HL-60/S4 treated with phorbol 12-myristate 13-acetate at 8.2 ng/mL for 4 days and 3 days (cell line): ENCODE measurements around the gene PRKN.

Source experiments
- in situ Hi-C: fragments of 300-500 bp; cut with MboI; formaldehyde crosslinking; loops from 2 replicates; pipeline ENCODE4 v1.15.0; 2022; ENCODE audit warnings: low sequenced_read_pairs

Gene PRKN

DNA sequence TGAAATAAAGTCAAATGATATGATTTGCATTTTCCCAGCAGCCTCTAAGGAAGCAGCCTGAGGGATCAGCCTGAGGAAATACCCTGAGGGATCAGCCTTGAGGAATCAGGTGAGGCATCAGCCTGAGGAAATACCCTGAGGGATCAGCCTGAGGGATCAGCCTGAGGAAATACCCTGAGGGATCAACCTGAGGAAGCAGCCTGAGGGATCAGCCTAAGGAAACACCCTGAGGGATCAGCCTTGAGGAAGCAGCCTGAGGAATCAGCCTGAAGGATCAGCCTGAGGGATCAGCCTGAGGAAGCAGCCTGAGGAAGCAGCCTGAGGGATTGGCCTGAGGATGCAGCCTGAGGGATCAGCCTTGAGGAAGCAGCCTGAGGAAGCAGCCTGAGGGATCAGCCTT lies 784.0 kb downstream of the PRKN start:
- in situ Hi-C loops, result no loop called here

DNA sequence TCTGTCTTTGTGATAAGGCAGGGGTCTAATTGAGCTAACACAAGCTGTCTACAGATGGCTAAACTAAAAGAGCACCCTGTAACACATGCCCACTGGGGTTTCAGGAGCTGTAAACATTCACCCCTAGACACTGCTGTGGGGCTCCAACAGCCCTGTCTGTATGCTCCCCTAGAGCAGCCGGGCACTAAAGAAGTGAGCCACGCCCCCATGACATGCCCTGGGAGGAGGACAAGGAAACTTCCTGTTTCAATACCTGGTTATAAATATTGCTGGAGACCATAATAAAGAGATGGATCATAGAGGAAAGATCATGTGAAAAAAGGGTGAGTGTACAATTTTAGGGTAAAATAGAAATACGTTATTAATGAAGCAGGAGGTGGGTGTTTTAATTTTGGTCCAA lies 786.0 kb downstream of the PRKN start:
- in situ Hi-C loops, result no loop called here

DNA sequence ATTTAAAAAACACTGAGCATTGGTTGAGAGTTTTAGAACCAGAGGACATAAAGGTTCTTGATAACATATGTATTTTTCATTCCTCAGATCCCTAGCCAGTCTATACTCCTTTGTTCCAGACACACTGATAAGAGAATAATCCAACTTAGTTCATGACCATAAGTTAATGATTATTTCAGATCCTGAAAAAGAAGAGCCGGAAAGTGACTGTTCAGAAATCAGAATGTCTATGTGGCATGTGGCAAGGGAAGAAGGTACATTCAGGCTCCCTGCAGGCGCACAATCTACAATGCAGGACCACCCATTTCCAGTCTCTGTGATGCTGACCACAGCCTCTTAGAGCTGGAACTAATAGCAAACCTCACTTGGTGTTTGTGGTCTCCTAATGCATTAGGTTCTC lies 787.0 kb downstream of the PRKN start:
- in situ Hi-C loops, result no loop called here

DNA sequence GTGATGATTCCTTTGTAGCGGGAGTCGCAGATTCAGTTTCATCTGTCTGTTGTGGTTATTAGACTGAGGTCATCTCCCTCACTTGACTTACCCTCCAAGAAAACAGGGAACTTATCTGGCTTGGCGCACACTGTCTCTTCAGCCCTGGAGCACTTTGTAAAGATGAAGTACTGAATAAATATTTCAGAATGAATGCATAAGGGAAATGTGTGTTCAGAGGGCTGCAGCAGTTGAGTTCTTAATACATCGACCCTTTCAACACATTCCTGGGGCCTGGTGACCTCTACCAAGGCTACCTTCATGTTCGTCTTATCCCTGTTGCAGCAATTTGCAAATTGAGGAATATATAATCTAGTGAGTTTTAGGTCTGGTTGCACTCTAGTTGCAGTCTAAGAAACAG lies 801.2 kb downstream of the PRKN start:
- in situ Hi-C loops, result no loop called here

DNA sequence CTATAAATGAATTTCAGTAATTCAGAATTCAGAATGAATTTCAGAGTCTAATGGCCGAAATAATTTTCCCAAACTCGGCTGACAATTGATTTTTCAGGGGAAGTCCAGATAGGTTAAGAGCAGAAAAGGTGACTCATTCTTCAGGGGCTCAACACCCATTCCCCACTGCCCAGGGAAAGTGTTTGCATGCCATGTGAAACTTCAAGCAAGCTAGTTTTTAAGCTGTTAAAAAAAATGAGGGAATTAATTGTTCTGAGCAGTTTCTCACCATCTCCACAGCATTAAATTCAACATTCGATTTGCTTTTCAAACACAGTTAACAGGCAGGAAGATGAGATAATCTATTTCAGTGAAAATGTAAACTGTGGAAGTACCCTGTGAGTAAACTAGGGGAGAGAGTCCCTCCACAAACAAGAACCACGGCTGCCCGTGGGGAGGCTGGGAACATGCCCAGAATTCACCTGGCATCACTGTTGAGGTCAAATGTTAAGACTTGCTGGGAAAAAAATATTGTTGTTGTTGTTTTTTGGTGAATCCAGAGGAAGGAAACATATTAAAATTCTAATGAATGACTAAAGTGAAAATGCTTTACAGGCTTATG lies 803.0 kb downstream of the PRKN start:
- in situ Hi-C loops, result no loop called here

DNA sequence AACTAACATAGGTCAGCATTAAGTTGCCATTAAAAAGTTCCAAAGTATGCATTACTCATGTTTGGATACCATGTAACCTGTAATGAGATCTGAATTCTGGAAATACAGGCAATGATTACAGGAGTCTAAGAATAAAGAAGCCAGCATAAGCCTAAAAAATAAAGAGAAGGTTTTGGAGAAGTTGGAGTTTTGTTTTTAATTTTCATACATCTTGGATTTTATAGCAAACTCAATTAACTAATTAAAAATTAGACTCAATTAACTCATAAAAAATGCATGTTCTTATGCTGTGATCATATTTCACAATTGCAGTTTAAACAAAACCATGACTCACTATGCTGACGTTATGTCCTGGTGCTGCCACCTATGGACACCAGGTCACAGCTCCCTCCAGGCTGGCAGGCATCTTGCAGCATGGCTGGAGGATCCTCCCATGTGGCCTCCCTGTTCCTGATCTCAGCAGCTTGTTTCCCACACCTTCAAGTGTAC lies 804.9 kb downstream of the PRKN start:
- in situ Hi-C loops, result no loop called here

DNA sequence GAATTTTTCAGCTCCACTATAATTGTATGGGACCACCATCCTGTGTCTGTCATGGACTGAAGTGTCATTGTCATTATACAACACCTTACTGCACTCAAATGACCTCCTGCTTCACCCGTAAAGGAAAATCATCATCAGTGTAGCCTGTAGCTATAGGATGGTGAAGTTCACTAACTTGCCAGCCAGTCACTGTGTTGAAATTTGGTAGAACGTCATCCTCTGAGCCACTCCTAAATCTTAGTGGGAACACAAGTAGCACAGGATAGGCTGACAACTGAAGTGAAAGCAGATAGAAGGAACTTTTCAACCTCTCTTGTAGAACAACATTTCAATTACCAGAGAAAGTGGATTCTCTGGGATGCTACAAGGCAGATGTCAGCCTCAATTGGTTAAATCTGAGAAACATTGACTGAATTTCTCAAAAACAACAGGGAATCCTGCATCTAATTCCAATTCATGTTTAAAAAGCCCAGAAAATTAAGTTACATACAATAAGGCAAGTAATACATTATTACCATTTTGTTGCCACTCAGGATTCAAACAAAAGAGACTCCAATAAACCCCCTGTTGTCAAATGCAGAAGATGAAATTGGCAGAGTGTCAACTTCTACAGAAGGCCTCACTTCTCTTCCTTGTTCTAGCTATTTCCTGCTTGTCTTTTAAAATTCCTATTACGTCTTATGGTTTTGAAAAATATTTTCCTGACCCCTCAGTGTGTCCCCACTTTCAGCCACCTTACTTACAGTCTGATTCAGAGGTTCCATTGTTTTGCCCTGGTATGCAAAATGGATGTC lies 805.8 kb downstream of the PRKN start:
- in situ Hi-C loops, result no loop called here

DNA sequence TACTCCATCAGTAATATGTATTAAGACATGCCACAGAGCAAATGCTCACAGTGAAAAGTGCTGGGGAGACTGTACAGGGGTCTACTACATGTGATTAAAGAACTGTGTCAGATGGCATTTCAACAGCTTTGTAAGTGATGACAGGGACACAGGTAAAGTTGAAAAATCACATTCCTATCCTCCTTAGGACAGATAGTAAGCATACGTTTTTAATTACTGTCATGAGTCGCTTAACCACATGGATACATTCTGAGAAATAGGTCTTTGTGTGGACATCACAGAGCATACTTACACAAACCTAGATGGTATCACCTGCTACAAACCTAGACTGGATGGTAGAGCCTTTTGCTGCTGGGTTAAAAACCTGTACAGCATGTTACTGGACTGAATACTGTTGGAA lies 807.9 kb downstream of the PRKN start:
- in situ Hi-C loops, result no loop called here

DNA sequence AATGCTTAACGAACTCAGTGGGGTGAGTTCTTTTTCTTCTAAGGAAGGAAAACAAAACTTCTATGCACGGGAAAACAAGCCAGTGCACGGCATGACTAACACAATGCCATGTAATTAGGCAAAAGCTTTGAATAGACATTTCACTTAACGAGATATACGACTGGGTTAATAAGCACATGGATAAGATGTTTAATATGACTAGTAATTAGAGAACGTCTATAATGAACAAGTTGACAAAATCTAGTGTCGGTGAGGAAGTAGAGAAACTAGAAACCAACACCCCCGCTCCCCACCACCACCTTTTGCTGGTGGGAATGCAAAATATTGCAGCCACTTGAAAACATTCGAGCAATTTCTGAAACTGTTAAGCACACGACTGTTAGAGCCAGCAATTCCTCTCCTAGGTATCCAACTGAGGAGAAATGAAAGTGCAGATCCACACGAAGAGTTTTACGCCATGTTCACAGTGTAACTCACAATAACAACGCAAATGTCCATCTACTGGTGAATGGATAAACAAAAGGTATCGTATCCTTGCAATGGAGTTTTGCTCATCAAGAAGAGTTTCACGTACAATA lies 808.8 kb downstream of the PRKN start:
- in situ Hi-C loops, result no loop called here

DNA sequence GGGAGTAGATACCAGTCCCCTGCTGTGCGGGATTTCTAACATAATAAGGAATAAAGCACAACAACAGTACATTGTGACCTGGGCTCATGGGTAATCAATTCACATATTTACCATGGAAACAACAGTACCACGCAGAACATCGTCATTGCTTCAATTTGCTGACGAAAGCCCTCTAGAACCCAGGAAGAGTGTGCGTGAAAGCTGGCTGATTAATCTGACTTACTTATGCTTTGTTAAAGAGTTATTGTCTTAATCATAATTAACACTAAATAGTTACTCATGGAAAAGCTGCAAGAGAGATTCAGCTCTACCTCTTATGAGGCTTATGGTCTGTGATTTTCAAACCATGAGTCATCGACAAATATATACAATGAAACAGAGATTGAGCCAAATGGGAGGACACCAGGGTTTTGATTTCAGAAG lies 809.4 kb downstream of the PRKN start:
- in situ Hi-C loops, result no loop called here

DNA sequence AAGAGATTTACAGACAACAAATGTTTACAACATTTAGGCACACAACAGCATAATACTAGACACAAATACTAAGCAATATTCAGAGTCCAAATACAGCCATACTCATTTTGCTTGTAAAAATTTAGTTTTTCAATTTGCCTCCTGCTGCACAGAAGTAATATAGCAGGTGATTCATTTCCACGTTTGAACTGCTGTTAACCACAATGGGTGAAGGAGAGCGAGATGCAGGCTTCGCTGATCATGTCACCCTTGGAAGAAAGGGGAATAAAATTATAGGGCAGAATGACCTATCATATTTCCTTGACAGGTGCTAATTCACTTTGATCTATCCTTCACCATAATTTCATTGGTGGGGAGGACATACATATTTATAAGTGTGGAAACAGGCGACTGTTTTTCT lies 809.9 kb downstream of the PRKN start:
- in situ Hi-C loops, result no loop called here

DNA sequence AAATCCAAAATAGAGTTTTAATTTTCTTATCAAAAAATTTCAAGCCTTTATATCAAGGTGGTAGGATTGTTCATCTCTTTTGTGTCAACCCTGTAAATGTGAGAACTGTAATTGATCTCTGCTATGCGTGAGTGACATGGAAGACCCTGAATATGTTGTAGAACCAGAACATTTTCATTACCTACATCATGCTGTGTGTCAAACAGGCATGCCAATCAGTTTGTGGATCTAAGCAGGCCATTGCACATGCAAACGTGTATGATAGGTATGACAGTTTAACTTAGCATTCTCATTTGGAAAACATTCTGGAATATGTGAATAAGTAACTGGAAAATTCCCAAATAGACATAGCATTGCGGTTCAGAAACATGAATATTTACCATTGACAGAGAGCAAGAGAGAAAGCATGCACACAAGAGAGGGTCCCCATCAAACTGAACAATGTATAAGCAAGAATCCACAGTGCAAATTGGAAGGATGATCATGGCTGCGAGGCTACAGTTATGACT lies 812.1 kb downstream of the PRKN start:
- in situ Hi-C loops, result no loop called here

DNA sequence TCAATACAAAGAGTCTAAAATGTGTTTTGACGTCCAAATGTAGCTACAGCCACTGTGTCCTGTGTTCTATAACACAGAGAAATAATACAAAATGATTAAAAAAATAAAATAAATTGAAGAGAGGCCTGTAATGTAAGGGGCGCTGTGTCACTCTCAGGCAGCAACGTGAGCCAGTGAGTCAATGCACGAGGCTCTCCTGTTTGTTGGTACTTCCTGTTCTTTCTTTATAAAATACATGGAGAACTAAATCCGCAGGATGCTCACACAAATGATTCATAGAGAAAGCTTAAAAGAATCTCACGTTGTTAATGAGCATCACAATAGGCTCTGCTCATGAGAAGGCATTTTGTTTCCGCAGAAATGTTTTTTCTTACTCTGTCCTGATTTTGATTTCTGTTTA lies 818.7 kb downstream of the PRKN start:
- in situ Hi-C loops, result no loop called here

DNA sequence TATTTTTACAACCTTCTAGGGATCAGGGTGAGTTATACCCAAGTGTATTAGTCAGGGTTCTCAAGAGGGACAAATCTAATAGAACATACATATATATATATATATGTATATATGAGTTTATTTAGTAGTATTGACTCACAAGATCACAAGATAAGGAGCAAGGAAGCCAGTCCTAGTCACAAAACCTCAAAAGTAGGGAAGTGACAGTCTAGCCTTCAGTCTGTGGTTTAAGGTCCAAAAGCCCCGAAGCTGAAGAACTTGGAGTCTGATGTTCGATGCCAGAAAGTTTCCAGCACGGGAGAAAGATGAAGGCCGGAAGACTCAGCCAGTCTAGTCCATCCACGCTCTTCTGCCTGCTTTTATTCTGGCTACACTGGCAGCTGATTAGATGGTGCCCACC lies 821.0 kb downstream of the PRKN start:
- in situ Hi-C loops, result no loop called here

DNA sequence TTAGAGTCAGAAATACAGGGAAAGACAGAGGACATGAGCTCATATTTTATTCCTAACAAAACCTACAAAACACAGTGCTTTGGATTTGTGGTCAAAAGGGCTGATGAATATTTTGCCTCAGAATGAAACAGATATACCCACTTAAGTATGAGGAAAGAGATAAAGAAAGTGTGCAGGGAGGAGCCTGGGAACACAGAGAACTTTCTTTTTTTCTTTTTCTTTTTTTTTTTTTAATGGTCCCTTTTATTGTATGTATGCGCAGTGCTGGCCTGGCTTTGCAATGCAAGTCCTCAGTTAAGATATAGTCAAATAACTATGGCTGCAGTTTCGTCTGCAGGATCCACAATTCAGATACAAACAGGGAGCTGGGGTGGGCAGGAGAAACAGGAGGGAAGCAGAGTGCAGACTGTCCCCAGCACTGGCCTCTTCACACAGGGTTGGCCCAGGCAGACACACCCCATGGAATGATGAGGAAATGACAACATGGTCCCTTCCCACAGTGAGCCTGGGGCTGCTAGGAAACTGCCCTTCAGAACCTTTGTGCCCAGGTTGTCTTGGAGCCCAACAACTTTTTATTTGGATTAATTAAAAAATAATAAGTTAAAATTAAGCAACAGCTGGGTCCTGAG lies 823.9 kb downstream of the PRKN start:
- in situ Hi-C loops, result no loop called here

DNA sequence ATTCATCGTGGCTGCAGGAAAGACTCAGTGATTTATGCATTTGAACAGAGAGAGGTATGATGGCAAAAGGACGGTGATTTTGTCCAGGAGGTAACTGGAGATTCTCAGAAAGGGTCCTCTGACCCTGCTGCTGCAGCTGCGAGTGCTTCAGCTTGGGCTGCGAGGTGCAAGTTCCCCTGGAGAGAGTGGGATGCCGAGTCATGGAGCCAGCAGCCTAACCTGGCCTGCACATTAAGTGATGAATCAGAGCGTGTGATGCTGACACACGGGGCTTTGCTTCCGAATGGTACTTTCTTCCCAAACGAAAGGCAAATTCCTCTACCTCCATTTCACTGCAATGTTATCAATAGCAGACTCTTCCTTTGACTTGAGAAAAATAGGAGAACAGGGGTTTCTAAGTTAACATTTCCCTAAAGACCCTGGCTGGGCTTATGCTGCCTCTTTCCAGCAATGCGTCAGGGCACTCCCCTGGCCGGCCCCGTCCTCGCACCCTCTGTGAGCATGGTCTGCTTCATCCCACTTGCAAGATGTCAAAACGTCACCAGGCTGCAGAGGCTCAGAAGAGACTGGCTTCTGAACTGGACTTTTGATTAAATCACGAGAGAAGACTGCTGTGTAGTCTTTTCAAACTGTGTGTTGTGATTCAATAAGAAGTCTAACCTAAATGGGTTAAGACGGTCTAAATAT lies 825.7 kb downstream of the PRKN start:
- in situ Hi-C loops, result no loop called here

DNA sequence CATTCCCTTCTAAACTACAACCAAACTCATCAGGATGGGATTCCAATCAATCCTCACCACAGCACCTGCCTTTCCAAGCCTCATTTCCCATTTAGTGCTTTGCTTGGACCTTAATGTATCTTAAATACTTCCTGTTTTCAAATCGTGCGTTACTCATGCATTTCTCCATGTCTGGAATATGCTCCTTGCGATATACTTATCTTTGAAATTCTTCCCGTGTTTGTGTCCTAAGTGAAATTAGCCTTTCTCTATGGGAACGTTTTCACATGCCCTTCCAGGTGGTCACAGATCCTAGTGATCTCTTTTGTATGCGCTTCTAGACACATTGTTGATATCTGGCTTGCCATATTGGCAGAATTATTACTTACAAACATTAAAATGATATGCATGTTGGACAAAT lies 833.1 kb downstream of the PRKN start:
- in situ Hi-C loops, result no loop called here

DNA sequence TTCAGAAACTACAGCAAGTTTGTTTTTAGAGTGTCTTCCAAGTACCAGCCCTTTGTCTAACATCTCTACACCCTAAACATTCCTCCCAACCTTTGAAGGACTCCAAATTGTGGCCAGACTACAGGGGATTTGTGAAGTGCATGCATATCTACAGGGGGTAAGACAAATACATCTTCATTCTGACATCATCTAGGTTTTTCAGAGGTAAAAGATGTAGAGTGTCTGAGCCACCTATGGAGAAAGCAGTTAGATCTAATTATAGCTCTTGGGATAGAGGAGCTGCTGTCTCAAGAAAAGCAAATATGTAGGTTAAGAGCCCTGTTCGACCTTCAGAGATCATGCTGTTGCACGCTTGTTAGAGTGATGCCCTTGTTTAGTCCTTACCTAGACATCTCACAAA lies 836.0 kb downstream of the PRKN start:
- in situ Hi-C loops, result no loop called here

DNA sequence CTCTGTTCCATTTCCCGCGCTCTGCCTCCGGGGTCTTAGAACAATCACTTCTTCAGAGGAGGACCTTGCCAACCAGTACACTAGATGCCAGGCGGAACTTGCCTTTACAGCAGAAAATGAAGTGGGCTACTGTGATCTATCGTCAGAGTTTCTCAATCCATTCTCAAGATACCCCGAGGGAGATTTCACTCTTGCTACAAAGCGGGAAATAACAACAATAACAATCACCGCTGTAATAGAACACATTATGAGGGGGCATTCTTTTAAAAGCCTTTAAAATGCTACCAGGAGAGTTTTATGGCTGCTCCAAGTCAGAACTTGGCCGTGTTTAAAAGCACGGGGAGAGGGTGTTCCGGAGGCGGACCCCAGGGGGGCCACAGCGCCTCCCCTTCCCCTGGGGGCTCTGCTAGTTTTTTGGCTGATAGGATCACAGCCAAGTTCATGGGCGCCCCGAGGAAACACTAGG lies 836.7 kb downstream of the PRKN start:
- in situ Hi-C loops, result no loop called here

DNA sequence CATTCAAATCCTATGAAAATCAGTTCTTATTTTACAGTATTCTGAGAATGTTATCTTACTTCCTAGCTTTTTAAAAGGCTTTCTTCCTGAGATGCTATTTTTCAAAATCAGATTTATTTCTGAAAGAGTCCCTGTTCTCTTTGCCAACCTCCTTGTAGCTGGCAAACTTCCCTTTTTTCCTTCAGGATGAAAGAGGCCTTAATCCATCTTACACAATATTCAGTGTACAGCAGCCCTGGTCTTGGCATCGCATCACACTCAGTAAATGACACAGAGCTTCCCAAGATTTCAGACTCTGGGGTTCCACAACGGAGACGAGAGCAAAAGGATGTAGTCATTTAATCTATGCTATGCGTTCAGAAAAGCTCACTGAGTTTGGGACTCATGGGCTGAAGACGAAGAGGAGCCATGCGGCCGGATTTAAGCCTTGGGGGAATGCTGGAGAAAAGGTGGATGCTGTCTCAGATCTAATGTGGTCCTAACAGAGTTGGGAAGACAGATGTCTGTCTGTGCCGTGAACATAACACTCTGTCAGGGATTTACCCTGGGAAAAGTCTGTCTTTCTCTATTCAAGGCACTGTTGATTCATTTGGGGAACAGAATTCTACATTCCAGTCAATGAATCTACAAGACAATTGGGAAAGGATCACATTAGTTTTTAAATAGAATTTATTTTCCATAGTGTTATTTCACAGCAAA lies 837.3 kb downstream of the PRKN start:
- in situ Hi-C loops, result no loop called here
